GM21717 (cell line): ENCODE measurements around the gene MAN2B2.

Source experiments
- ATAC-seq: cut with Tn5 transposase; IDR thresholded peaks from one replicate; pipeline ENCODE4 v1.9.1; 2021; ENCODE audit warnings: mild to moderate bottlenecking, moderate library complexity; ENCODE audit not compliant: unreplicated experiment

Gene MAN2B2

GRCh38 chr4:6574747-6575502 is at the start of gene MAN2B2:
Gene MAN2B2, plus strand, starts transcription at chr4:6575189. Its CDS starts 22 bp downstream, at chr4:6575211.
- ATAC-seq: peak; percentile 93

GRCh38 chr4:6525474-6525873 is 49.5 kb upstream of the MAN2B2 start:
- ATAC-seq: no peak

GRCh38 chr4:6526156-6526555 is 48.8 kb upstream of the MAN2B2 start:
- ATAC-seq: no peak

GRCh38 chr4:6526671-6527091 is 48.3 kb upstream of the MAN2B2 start:
- no peak for ATAC-seq

- ATAC-seq: no peak
Measured at GRCh38 chr4:6527259-6527658, 47.7 kb upstream of the MAN2B2 start.

GRCh38 chr4:6527683-6528595 is 47.0 kb upstream of the MAN2B2 start:
- no peak for ATAC-seq

- ATAC-seq: no peak
Measured at GRCh38 chr4:6529021-6529420, 46.0 kb upstream of the MAN2B2 start.

GRCh38 chr4:6530301-6530700 is 44.7 kb upstream of the MAN2B2 start:
- no peak for ATAC-seq

- no peak for ATAC-seq
Measured at GRCh38 chr4:6530964-6531363, 44.0 kb upstream of the MAN2B2 start.

- no peak for ATAC-seq
Measured at GRCh38 chr4:6532102-6532501, 42.9 kb upstream of the MAN2B2 start.

GRCh38 chr4:6532658-6533057 is 42.3 kb upstream of the MAN2B2 start:
- no peak for ATAC-seq

- ATAC-seq: no peak
Measured at GRCh38 chr4:6534050-6534449, 40.9 kb upstream of the MAN2B2 start.

- ATAC-seq: no peak
Measured at GRCh38 chr4:6534618-6535328, 40.2 kb upstream of the MAN2B2 start.

- no peak for ATAC-seq
Measured at GRCh38 chr4:6535329-6535692, 39.7 kb upstream of the MAN2B2 start.

- no peak for ATAC-seq
Measured at GRCh38 chr4:6535706-6536105, 39.3 kb upstream of the MAN2B2 start.

GRCh38 chr4:6538111-6538510 is 36.9 kb upstream of the MAN2B2 start:
- ATAC-seq: no peak

- ATAC-seq: no peak
Measured at GRCh38 chr4:6538575-6538974, 36.4 kb upstream of the MAN2B2 start.

GRCh38 chr4:6539009-6539764 is 35.8 kb upstream of the MAN2B2 start:
- ATAC-seq: no peak

GRCh38 chr4:6540879-6541278 is 34.1 kb upstream of the MAN2B2 start:
- no peak for ATAC-seq

- ATAC-seq: no peak
Measured at GRCh38 chr4:6541789-6542188, 33.2 kb upstream of the MAN2B2 start.

- ATAC-seq: no peak
Measured at GRCh38 chr4:6542951-6543350, 32.0 kb upstream of the MAN2B2 start.
